Measurements from ENCODE around the gene NR6A1.

The NR6A1 gene

DNA sequence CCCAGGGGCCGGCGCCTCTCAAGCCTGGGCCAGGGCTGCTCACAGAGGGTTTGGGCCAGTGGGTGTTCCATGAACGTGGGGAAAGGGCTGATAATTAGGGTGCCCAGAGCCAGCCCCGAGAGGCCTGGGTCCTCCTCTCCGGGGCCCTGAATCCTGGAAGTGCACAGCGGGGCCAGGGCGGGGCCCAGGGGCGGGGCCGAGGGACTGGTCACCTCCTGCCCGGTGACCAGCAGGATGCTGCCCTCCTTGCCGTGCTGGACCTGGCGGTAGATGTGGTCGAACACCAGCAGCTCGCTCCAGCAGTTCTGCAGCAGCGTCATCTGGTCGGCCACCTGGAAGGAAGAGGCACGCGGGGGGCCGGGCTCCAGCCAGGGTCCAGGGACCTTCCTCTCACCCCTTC, 278.3 kb downstream of the NR6A1 start:
- no peak for ATAC-seq
- no peak for TF ChIP-seq ZNF565 (CRISPR knock-in tag; conservative IDR thresholded peaks at IDR 0.05; ENCODE audit: low read depth)

DNA sequence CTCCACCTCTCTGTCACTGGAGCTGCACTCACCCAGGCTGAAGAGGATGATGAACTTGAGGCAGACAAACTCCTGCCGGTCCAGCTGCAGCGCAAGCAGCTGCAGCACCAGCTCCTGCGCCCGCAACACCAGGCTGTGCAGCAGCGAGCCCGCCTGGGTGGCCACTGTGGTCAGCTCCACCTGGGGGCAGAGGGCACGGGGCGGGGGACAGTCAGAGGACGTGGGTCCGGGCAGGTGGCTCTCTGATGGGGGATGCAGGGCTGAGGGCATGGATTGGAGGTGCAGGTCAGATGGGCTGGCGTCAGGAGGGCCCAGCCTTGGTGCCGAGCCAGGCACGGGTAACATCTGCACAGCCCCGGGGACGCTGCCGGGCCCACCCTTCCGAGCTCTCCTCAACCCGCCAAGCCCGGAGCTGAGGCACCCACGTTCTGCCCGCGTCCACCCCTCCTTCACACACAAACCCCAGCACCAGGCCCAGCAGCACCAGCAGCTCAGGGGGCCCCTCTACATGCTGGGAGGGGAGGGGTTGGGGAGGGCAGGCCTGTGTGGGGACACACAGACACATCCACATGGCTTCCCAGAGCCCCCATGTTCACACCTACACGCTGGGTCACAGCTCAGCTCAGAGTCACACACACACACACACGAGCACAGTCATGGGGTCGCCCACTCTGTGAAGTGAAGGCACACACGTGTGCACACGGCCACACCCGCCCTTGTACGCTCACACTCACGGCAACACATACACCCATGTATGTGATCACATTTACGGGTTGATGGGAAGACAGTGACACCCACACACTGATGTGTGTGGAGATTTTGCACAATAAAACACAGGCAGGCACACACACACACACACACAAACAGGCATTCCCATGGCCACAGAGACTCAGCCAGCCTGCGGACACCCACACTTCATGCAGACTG, 279.8 kb downstream of the NR6A1 start:
- TF ChIP-seq ZNF565 (CRISPR knock-in tag; conservative IDR thresholded peaks at IDR 0.05; ENCODE audit: low read depth) (no peak), ARNTL (CRISPR knock-in tag; IDR thresholded peaks at IDR 0.05; ENCODE audit: borderline replicate concordance, low read depth) (no peak), OSR1 (CRISPR knock-in tag; IDR thresholded peaks at IDR 0.05) (no peak), ISL1 (CRISPR knock-in tag; IDR thresholded peaks at IDR 0.05) (no peak), ZNF70 (CRISPR knock-in tag; IDR thresholded peaks at IDR 0.05) (no peak), SNAI2 (CRISPR knock-in tag; IDR thresholded peaks at IDR 0.05) (no peak), ZC3H10 (CRISPR knock-in tag; IDR thresholded peaks at IDR 0.05) (no peak), TCF4 (CRISPR knock-in tag; IDR thresholded peaks at IDR 0.05; ENCODE audit: borderline replicate concordance) (no peak), RARB (CRISPR knock-in tag; IDR thresholded peaks at IDR 0.05) (no peak), ZFP30 (CRISPR knock-in tag; IDR thresholded peaks at IDR 0.05) (no peak), PPARA (CRISPR knock-in tag; IDR thresholded peaks at IDR 0.05; ENCODE audit: borderline replicate concordance) (no peak), ZNF8 (CRISPR knock-in tag; IDR thresholded peaks at IDR 0.05) (no peak), ZFP3 (CRISPR knock-in tag; IDR thresholded peaks at IDR 0.05) (no peak), TOX (CRISPR knock-in tag; IDR thresholded peaks at IDR 0.05; ENCODE audit: borderline replicate concordance) (no peak), BACH2 (CRISPR knock-in tag; IDR thresholded peaks at IDR 0.05; ENCODE audit: borderline replicate concordance) (no peak)
- TF ChIP-seq, protein P1, sequence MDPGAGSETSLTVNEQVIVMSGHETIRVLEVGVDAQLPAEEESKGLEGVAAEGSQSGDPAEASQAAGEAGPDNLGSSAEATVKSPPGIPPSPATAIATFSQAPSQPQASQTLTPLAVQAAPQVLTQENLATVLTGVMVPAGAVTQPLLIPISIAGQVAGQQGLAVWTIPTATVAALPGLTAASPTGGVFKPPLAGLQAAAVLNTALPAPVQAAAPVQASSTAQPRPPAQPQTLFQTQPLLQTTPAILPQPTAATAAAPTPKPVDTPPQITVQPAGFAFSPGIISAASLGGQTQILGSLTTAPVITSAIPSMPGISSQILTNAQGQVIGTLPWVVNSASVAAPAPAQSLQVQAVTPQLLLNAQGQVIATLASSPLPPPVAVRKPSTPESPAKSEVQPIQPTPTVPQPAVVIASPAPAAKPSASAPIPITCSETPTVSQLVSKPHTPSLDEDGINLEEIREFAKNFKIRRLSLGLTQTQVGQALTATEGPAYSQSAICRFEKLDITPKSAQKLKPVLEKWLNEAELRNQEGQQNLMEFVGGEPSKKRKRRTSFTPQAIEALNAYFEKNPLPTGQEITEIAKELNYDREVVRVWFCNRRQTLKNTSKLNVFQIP (CRISPR knock-in tag; IDR thresholded peaks at IDR 0.05; ENCODE audit: borderline replicate concordance, low read depth) = no peak
- TF ChIP-seq, protein P2, sequence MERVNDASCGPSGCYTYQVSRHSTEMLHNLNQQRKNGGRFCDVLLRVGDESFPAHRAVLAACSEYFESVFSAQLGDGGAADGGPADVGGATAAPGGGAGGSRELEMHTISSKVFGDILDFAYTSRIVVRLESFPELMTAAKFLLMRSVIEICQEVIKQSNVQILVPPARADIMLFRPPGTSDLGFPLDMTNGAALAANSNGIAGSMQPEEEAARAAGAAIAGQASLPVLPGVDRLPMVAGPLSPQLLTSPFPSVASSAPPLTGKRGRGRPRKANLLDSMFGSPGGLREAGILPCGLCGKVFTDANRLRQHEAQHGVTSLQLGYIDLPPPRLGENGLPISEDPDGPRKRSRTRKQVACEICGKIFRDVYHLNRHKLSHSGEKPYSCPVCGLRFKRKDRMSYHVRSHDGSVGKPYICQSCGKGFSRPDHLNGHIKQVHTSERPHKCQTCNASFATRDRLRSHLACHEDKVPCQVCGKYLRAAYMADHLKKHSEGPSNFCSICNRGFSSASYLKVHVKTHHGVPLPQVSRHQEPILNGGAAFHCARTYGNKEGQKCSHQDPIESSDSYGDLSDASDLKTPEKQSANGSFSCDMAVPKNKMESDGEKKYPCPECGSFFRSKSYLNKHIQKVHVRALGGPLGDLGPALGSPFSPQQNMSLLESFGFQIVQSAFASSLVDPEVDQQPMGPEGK (CRISPR knock-in tag; IDR thresholded peaks at IDR 0.05; ENCODE audit: borderline replicate concordance) = no peak
- TF ChIP-seq, protein P3, sequence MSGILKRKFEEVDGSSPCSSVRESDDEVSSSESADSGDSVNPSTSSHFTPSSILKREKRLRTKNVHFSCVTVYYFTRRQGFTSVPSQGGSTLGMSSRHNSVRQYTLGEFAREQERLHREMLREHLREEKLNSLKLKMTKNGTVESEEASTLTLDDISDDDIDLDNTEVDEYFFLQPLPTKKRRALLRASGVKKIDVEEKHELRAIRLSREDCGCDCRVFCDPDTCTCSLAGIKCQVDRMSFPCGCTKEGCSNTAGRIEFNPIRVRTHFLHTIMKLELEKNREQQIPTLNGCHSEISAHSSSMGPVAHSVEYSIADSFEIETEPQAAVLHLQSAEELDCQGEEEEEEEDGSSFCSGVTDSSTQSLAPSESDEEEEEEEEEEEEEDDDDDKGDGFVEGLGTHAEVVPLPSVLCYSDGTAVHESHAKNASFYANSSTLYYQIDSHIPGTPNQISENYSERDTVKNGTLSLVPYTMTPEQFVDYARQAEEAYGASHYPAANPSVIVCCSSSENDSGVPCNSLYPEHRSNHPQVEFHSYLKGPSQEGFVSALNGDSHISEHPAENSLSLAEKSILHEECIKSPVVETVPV (CRISPR knock-in tag; IDR thresholded peaks at IDR 0.05) = no peak
- TF ChIP-seq, protein P4, sequence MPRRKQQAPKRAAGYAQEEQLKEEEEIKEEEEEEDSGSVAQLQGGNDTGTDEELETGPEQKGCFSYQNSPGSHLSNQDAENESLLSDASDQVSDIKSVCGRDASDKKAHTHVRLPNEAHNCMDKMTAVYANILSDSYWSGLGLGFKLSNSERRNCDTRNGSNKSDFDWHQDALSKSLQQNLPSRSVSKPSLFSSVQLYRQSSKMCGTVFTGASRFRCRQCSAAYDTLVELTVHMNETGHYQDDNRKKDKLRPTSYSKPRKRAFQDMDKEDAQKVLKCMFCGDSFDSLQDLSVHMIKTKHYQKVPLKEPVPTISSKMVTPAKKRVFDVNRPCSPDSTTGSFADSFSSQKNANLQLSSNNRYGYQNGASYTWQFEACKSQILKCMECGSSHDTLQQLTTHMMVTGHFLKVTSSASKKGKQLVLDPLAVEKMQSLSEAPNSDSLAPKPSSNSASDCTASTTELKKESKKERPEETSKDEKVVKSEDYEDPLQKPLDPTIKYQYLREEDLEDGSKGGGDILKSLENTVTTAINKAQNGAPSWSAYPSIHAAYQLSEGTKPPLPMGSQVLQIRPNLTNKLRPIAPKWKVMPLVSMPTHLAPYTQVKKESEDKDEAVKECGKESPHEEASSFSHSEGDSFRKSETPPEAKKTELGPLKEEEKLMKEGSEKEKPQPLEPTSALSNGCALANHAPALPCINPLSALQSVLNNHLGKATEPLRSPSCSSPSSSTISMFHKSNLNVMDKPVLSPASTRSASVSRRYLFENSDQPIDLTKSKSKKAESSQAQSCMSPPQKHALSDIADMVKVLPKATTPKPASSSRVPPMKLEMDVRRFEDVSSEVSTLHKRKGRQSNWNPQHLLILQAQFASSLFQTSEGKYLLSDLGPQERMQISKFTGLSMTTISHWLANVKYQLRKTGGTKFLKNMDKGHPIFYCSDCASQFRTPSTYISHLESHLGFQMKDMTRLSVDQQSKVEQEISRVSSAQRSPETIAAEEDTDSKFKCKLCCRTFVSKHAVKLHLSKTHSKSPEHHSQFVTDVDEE (CRISPR knock-in tag; IDR thresholded peaks at IDR 0.05) = no peak
- no peak for ATAC-seq

DNA sequence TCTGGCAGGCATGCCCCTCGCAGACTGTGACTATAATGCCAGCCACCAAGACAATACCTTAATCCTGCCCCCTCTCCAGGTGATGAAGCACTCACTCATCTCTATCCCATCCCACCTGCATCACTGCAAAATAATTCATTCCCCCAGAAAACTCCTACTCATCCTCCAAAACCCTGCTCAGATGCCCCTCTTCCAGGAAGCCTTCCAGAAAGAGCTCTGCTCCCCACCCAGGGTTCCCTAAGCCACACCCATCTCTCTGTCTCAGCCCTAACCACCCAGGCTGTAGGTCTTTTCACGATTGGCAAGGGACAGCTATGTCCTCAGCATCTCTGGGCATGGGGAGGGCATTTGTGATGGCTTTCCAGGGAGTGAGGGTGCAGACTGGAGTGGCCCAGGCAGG, 281.1 kb downstream of the NR6A1 start:
- TF ChIP-seq, protein P5, sequence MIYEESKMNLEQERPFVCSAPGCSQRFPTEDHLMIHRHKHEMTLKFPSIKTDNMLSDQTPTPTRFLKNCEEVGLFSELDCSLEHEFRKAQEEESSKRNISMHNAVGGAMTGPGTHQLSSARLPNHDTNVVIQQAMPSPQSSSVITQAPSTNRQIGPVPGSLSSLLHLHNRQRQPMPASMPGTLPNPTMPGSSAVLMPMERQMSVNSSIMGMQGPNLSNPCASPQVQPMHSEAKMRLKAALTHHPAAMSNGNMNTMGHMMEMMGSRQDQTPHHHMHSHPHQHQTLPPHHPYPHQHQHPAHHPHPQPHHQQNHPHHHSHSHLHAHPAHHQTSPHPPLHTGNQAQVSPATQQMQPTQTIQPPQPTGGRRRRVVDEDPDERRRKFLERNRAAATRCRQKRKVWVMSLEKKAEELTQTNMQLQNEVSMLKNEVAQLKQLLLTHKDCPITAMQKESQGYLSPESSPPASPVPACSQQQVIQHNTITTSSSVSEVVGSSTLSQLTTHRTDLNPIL (CRISPR knock-in tag; IDR thresholded peaks at IDR 0.05; ENCODE audit: low read depth) = no peak
- peak; percentile 99 for TF ChIP-seq ZFP3 (CRISPR knock-in tag; IDR thresholded peaks at IDR 0.05)
- no peak for ATAC-seq

All from SK-N-SH treated with all-trans-retinoic acid at 6 μM for 48 hours (cell line).